HG02759 (cell line): ENCODE measurements around the gene HEXD.
"Not testable (repeated sequence)": the region's sequence is repeated elsewhere in the genome, so short reads cannot be mapped to it uniquely, and the experiment has no call there.

Source experiments
- ATAC-seq: cut with Tn5 transposase; IDR thresholded peaks from one replicate; pipeline ENCODE4 v1.9.1; 2021; ENCODE audit warnings: mild to moderate bottlenecking, moderate library complexity; ENCODE audit not compliant: unreplicated experiment

The HEXD gene

GRCh38 chr17:82382220-82382932, 35.8 kb upstream of the HEXD start:
- ATAC-seq, result not testable (repeated sequence)

GRCh38 chr17:82382933-82383255, 35.3 kb upstream of the HEXD start:
- ATAC-seq, result no peak

- no peak for ATAC-seq
Observed at GRCh38 chr17:82383411-82383810, 34.7 kb upstream of the HEXD start.

- ATAC-seq, result no peak
Observed at GRCh38 chr17:82384051-82384729, 34.0 kb upstream of the HEXD start.

GRCh38 chr17:82384730-82385481, 33.2 kb upstream of the HEXD start:
- no peak for ATAC-seq

DNA sequence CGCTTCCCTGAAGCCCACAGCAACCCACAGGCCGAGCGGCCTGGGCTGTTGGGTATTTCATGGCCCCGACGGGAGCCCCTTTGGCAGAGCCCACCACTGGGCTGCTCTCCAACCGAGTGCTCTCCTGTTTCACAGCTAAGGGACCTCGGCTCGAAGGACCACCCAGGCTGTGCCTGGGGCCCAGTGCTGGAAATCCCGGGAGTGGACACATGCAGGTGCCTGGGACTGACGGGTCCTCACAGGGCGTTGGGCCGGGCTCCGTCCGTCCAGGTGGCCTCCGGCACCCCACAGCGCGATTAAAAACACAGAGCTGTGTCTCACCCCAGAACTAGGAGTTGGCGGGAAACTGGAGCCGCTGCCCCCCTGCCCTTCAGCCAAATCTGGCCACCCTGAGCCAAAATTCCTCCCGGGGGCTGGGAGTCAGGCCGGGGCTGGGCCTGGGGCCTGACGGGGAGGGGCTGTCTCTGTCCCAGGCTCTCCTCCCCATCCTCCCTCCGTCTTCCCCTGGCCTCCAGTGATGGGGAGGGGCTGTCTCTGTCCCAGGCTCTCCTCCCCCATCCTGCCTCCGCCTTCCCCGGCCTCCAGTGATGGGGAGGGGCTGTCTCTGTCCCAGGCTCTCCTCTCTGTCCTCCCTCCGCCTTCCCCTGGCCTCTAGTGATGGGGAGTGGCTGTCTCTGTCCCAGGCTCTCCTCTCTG, 32.4 kb upstream of the HEXD start:
- ATAC-seq, result no peak

GRCh38 chr17:82386255-82386831, 31.8 kb upstream of the HEXD start:
- no peak for ATAC-seq

- no peak for ATAC-seq
Observed at GRCh38 chr17:82386881-82387704, 31.1 kb upstream of the HEXD start.

DNA sequence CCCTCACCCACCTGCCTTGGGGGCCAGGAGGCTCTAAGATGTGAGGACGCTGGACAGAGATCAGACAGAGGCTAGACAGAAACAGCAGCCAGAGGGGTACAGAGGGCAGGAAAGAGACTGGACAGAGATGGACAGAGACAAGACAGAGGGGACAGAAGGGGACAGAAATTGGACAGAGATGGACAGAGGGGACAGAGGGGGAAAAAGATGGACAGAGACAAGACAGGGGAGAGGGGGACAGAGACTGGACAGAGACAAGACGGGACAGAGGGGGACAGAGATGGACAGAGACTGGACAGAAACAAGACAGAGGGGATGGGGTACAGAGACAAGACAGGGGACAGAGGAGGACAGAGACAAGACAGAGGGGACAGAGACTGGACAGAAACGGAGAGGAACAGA, 30.4 kb upstream of the HEXD start:
- no peak for ATAC-seq

DNA sequence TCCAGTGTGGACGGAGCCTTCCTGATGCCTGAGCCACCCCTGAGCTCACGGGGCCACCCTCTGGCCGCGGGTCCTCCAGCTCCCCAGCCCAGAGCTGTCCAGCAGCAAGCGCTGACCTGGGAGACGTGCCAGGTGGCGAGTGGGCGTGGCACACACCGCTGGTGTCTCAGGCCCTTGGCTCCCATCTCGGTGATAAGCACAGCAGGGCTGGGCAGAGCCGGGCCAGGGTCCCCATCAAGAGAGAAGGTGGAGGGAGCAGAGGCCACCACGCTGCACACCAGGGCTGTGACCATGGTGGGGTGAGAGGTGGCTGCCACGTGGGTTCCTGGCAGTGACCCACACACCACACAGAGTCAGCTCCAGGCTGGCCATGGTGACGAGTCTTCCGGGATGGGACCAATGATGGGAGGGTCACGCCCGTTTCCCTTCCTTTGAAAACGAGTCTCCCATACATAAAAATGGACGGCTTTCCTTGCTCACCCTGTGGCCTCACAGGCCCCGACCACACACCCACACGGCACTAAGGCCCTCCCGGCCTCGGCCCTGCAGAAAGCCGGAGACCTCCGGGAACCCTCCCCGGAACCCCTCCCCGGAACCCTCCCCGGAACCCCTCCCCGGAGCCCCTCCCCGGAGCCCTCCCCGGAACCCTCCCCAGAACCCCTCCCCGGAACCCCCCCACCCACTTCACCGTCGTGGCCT, 29.8 kb upstream of the HEXD start:
- no peak for ATAC-seq

DNA sequence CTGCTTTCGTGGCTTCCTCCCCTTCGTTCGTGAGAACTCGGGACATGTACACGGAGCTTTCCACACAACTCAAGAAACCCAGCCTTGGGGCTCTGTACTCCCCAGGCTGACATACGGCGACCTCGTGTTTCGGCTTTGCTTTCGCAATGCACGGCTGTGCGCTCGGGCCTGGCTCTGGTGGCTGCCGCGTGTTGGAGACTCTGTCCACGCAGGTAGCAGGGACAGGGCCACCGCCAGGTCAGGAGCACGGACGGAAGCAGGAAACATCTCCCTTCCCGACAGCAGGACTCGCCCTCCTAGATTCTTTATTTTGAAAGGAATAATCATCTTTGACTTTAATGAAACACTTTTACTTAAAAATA, 29.2 kb upstream of the HEXD start:
- no peak for ATAC-seq

- ATAC-seq, result no peak
Observed at GRCh38 chr17:82389379-82389778, 28.8 kb upstream of the HEXD start.

DNA sequence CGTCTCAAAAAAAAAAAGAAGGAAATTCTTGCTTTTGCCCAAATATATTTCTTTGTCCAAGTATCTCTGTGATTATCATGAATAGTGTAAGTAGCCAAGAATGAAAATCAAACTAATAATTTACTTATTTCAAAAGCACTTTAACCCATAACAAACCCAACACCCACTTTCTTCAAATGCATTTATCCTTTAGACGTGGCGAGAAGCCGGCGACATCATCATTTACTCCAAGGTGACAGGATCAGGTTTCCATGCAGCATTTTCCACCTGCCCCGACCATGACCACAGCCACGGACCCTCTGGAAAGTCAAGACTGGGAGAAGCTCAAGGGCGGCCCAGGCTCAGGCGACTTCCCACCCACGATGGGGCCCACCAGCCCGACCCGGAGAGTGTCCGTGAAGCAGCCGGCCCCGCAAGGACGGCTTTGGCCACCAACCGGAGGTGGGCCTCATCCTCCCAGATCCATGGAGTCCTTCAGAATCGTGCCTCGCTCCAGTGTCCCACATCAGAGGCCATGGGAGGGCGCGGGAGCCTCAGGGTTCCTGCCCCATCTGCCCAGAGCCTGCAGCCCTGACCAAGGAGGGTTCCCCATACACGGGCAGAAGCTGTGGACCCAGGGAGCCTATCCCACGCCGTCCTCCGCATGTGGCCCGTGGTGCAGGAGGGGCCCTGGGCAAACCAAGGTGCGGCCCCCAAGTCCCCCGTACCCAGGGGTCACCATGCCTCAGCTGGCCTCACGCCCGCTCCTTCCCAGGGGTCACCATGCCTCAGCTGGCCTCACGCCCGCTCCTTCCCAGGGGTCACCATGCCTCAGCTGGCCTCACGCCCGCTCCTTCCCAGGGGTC, 27.9 kb upstream of the HEXD start:
- no peak for ATAC-seq

DNA sequence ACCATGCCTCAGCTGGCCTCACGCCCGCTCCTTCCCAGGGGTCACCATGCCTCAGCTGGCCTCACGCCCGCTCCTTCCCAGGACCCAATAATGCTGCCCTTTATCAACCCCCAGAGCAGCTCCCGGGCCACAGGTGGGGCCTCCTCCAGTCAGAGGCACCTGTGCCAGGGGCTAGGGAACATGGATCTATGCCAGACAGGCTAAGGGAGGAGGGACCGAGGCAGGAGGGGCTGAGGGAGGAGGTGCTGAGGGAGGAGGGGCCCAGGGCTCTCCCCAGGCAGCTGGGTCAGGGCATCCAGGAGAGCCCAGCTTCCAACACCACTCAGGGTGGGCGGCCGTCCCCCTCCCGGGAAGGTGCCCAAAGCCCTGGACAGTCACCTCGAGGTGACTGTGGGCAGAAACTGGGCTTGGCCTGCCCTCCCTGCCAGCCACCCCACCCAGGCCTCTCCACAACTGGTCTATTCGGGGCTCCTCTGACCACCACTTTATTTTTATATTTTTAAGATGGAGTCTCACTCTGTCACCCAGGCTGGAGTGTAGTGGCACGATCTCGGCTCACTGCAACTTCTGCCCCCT, 27.2 kb upstream of the HEXD start:
- no peak for ATAC-seq

DNA sequence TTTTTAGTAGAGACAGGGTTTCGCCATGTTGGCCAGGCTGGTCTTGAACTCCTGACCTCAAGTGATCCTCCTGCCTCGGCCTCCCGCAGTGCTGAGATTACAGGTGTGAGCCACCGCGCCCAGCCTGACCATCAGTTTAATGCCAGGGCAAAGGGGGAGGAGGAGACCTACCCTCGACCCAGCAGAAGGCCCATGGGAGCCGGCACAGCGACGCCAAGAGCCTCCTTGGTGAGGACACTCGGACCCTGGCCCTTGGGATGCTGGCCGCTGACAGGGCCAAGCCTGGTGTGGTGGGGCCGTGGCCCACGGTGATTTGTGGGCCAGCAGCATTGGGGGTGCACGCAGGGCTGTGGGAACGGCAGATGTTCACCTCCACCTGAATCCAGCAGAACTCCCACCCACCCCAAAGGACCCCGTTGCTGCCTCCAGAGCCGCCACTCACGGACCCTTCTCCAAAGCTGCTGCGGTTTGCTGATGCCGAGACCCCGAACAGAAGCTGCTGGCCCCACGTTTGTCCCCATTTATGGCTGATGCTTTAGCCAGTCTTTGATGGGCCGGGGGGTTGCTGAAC, 26.6 kb upstream of the HEXD start:
- ATAC-seq, result no peak

- ATAC-seq, result no peak
Observed at GRCh38 chr17:82392209-82392920, 25.8 kb upstream of the HEXD start.

GRCh38 chr17:82392941-82393340, 25.2 kb upstream of the HEXD start:
- no peak for ATAC-seq

GRCh38 chr17:82394278-82394677, 23.9 kb upstream of the HEXD start:
- ATAC-seq, result no peak
